Fibroblast of skin of left quadriceps (primary cell): Measurements from ENCODE around the gene INHBC.

Experiments used
- DNase-seq, 2 experiments: peaks; one replicate each; pipeline ENCODE4 v3.0.0-alpha.2; 2013; ENCODE audit warnings: low read depth in 2 of 2

The INHBC gene

GRCh38 chr12:57469296-57470164 is 34.9 kb downstream of the INHBC start:
- no peak for DNase-seq

DNA sequence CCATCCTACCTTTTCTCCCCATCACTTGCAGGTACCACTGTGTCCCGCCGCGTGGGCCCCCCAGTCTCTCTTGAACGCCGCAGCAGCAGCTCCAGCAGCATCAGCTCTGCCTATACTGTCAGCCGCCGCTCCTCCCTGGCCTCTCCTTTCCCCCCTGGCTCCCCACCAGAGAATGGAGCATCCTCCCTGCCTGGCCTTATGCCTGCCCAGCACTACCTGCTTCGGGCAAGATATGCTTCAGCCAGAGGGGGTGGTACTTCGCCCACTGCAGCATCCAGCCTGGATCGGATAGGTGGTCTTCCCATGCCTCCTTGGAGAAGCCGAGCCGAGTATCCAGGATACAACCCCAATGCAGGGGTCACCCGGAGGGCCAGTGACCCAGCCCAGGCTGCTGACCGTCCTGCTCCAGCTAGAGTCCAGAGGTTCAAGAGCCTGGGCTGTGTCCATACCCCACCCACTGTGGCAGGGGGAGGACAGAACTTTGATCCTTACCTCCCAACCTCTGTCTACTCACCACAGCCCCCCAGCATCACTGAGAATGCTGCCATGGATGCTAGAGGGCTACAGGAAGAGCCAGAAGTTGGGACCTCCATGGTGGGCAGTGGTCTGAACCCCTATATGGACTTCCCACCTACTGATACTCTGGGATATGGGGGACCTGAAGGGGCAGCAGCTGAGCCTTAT is 35.8 kb downstream of the INHBC start:
- no peak for DNase-seq

- no peak for DNase-seq
Measured at GRCh38 chr12:57470970-57471656, 36.5 kb downstream of the INHBC start.

DNA sequence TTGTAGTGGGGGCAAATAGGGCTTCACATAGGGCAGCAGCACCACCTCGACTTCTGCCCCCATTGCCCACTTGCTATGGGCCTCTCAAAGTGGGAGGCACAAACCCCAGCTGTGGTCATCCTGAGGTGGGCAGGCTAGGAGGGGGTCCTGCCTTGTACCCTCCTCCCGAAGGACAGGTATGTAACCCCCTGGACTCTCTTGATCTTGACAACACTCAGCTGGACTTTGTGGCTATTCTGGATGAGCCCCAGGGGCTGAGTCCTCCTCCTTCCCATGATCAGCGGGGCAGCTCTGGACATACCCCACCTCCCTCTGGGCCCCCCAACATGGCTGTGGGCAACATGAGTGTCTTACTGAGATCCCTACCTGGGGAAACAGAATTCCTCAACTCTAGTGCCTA is 37.1 kb downstream of the INHBC start:
- DNase-seq = no peak

DNA sequence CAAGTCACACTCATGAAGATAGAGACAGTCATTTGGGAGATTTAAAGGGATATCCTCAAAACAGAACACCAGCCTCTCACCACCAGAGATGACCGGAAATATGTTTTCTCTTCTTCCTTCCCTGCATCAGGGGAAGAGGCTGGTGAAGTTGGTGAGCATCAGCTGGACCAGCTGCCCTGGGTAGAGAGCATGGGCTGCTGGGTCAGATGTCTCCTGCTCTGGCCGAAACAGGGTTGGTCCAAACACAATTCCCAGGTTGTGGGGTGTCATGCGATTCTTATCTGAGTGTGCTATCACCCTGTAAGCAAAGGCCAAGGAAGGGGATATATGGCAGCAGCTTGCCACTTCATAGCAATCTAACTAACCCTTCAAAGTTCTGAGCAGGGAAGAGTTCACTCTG is 37.8 kb downstream of the INHBC start:
- DNase-seq = no peak

DNA sequence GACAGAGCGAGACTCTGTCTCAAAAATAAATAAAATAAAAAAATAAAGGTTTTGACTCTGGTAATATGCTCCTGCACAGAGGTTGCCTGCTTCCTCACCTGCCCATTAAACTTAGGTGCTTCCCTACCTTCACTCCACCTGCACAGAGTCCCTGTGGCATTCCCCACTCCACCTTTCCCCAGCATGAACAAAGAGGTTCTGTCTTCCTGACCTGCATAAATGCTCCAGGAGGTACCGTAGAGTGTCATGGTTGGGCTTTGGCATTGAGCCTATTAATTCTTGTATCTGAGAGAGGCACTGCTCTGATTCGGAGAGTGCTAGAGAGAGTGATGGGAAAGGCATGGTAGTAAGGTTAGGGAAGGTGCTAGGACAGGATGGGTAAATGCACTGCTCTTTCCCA is 38.8 kb downstream of the INHBC start:
- no peak for DNase-seq

GRCh38 chr12:57473886-57474285 is 39.3 kb downstream of the INHBC start:
- no peak for DNase-seq

DNA sequence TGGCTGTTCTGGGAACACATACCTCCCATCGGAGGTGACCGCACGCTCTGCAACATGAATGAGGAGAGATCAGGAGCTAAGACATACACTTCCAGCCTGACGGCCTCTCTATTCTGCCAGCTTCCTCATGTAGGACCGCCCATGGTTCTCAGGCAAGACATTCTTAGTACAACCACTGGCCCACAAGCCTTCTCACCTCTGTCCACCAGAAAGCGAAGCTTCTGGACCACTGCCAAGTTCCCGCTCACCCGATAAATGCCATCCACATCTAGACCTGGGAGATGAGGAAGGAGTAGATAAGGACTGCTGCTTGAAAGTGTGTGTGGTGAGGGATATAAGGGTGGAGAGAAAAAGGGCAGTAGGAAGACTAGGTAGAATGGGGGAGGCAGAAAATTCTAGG is 39.8 kb downstream of the INHBC start:
- DNase-seq = no peak

GRCh38 chr12:57474862-57475261 is 40.3 kb downstream of the INHBC start:
- DNase-seq = no peak

GRCh38 chr12:57475271-57476161 is 40.9 kb downstream of the INHBC start:
- DNase-seq = no peak

DNA sequence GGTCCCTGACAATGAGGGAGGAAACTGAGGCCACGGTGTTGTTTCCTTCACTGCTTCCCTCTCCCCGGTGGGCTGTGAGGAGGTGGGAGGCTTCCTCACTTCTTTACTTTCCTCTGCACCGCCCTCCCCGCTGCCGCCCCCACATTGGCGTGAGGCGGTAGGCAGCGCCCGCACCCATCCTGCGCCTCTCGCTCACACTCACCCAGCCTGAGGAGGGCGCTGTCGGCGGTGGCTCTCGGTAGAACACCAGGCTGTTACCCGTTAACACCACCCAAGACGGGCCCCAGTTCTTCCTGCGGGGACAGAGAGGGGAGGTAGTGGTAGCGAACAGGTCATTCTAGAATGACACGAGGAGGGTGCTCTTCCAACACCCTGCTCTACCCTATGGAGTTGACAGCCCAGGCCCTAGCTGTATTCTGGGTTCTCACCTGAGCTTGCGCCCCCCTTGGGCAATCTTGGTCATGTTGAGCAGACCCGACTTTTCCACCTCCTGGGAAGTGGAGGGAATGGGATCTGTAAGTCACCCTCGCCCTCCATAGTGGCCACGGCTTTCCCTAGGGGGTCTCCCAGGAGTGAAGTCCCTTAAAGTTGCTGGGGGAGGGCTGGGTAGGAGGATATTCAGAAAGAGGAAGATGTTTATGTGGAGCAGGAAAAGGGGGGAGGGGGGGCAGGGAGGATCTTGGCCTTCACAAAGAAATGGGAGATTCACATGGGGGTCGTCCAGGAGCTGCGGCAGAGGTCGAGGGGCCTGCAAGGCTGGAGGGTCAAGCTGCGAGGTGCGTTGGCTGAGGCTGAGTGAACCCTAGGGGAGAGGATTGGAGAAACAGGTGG is 41.8 kb downstream of the INHBC start:
- no peak for DNase-seq

DNA sequence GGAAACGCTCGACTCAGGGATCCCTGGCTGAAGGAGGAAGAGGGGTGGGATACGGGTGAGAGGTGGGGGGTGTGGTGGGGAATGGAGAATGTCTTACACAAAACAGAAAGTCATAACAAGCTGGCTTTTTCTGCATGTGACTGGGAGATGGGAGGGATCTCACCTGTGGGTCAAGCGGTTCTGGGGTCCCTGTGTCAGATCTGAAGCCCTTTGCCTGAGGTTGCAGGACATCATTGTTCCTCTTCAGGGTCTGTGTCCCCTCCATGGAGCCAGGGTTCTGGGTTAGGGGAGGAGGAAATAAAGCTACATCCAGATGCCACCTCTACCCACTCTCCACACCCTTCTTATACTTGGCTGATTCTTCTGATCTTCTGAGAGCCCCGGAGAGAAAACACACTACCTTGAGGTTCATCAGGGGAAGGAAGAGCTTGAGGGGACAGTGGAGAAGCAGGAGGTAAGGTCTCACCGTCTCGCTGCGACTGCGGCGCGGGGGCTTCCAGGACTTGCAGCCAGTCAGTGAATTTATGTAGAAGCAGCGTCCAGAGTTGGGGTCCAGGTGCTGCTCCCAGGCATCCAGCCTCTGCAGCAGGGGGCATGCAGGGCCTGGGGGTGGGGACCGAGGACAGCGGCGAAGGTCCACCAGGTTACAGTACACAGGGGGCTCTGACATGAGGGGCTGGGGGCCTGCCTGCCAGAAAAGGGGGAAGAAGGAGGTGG is 42.6 kb downstream of the INHBC start:
- no peak for DNase-seq

DNA sequence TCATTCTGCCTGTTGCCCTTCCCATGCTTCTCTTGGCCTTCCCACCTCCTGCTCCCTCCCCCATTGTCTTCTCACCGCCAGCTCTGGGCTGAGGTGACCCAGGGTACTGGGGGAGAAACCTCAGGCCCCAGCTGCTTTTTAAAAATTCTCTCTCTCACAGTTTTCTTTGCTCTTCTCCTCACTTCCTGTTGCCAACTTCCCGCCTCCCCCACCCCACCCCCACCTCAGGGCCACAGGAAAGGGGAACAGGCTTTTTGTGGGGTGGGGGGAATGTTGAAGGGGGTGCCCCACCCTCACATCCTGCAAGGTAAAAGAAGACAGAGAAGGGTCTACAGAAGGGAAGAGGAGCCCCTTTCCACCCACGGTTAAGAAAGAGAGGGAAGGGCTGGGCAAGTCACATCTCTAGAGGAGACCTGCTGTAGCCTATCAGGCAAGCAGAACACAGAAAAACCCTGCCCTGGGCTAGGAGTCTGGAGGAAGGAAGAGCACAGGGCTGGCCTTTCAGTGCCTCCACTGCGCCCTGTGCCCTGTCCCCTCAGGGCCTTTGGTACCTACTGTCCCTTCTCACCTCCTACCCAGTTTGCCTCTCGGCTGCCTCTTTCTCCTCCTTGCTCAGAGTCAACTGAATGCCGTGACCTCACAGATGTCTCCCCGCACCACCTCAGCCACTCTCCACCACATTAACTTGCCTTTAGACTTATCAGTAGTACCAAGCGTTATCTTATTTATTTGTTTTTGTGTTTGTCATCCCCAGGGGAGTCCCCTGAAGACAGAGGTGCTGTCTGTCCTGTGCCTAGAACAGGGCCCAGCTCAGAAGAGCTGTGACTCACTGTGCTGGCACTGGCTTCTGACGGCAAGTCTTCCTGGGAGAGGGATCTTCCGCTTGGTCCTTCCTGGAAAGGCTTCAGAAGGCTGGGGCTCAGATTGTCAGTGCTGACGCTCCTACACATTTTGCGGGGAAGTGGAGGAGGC is 43.4 kb downstream of the INHBC start:
- DNase-seq = no peak

DNA sequence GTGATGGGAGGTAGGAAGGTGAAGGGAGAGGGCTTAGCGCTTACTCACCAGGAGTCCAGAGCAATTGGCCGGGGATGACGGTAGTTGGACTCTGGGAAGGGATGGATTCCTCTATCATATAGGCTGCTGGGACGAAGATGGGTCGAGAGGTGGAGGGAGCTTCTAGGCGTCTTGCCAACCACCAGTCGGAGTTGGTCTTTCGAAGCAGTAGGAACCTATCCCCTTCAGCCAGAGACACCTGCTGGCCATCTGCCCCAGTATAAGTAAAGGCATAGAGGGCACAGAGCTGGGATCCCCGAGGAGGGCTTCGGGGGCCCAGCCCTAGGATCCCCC is 44.4 kb downstream of the INHBC start:
- DNase-seq = no peak

GRCh38 chr12:57479376-57480115 is 45.0 kb downstream of the INHBC start, which contains the start of gene ARHGAP9:
ARHGAP9 (minus strand) TSS chr12:57479866; CDS start chr12:57479406, 460 bp downstream.
- no peak for DNase-seq

DNA sequence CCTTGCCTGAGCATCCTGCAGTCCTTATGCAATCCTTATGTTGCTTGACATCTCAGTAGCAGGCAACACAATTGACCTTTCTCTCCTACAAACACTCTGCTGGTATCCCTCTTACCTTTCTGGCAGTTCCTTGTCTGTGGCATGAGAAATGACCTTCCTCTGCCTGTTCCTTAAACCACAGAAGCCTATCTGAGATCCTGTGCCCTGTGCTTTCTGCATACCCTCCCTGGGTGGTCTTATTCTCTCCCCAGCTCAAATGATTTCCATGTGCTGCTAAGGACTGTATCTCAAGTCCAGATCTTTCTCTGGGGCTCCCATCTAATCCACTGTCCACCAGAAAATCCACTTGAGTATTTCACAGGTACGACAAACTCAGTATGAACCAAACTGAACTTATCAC is 47.1 kb downstream of the INHBC start:
- no peak for DNase-seq

- peak; percentile 52 to 56 for DNase-seq
Measured at GRCh38 chr12:57483466-57483865, 48.9 kb downstream of the INHBC start.

- DNase-seq = no peak
Measured at GRCh38 chr12:57485695-57486094, 51.1 kb downstream of the INHBC start.
